DMS53 treated with DMSO at 0.1 percent for 48 hours (cell line): ENCODE data around the gene PTPRK.

Experiments
- DNase-seq: peaks from one replicate; lab custom pipeline; 2025; ENCODE audit not compliant: unreplicated experiment; lab: John Stamatoyannopoulos, UW

The PTPRK gene

DNA sequence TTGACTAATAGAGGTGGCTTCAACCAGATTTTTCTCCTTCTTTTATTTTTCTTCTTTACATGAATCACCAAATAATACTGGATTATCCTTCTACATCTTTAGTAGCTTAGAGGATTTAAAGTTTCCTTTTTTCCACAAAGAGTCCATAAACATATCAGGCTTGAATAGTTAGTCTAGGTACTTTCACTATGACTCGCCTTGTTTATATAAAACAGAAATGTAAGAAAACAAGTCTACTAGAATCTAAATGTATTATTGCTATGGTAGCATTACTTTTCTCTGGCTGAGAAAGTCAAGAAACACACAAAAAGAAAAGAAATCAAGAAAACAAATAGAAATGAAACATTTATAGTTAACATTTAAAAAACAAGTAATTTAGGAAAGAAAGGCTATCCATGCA is 215.2 kb downstream of the PTPRK start:
- DNase-seq = no peak

DNA sequence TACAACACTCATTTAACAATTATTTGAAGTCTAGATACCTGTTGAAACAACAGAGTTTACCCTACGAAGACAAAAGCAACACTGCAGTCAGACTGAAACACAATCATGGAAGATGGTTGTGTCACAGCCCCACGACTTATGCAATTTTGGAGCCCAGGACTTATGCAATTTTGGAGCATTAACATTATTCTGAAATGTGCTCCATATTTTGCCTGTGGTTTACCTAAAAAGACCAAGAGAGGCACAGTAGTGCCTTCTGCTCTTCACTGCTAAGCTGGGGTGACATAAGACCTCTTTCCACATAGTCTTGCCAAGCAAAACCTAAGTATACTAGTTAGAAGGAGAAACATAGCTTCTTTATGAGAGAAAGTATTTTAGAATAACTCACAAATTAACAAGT is 216.5 kb downstream of the PTPRK start:
- DNase-seq = no peak

DNA sequence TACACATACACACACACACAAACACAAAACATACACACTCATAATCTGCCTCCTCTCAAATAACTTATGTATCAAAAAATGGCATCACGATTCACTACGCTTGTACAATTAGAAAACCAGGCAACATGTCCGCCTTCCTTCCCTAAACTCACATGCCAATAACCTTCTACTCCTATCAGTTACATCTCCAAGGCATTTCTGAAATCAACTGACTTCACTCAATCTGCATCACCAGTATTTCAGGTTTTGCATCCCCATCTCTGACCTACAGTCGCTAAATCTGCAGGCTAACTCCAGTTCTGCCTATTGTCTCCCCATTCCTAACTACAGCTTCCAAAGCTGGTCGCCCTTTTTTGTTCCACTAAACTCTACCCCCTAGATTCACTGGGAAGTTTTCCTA is 217.5 kb downstream of the PTPRK start:
- DNase-seq = no peak

DNA sequence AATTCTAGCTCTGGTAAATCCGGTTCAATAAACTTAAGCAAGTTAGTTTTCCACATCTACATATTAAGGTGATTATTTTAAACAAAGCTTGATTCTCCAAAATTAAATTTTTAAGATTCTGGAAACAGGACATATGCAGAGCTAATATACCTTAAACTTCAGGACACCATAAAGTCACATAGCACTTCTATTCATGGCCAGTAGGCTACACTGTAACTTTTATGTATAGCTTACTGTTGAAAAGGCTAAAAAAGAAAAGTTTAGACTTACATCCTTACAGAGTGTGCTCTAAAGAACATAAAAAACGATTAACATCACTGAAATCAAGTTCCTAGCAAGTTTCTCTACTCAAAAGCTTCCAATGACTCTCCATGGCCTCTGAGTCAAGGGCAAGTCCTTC is 224.7 kb downstream of the PTPRK start:
- DNase-seq = no peak

DNA sequence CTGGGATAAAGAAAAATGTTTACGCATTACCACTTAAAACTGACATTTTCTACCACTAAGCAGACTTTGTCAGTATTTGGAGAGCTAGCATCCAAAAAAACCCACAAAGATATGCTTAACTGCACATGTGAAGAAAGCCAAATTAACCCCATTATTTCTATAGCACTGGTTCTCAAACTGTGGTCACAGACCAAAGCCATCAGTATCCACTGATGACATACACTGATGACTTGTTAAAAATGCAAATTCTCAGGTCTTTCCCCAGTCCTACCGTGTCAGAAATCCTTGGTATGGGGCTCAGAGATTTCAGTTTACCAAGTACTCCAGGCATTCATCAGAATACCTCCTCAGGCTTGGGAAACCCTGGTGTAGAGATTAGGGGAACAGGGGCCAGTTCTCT is 230.2 kb downstream of the PTPRK start:
- DNase-seq = no peak

DNA sequence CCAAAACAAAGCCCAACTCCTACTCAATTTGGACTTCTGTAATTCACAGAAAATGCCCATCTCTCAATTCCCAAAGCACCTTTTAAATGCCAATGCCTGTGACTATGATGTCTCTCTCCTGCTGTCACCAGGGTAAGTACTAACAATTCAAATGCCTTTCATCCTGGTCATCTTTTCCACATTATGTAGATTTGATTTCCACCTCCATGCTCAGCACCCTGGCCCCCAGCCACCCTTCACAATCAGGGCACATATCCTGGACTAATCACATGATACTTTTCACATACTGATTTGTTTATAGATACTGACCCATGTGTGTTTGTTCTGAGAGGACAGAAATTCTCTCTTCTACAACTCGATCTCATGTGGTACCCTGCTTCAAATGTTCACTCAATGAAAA is 236.3 kb downstream of the PTPRK start:
- no peak for DNase-seq

DNA sequence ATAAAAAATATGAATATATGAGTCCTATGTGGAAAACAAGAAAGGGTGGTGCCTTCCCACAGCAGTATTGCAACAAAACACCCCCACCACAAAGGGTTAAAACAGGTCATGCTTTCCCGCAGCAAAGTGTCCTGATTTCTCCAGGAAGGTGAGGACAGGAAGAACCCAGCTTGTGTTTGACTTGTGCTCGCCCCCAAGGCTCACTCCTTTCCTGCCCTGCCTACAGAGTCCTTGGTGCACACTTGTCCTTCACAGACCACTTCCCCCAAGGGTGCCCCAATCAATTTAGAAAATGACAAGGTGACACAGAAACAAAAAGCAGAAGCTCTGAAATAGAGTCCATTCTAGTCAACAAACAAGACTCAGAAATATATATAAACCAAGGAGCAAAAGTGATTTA is 237.4 kb downstream of the PTPRK start:
- DNase-seq = no peak

DNA sequence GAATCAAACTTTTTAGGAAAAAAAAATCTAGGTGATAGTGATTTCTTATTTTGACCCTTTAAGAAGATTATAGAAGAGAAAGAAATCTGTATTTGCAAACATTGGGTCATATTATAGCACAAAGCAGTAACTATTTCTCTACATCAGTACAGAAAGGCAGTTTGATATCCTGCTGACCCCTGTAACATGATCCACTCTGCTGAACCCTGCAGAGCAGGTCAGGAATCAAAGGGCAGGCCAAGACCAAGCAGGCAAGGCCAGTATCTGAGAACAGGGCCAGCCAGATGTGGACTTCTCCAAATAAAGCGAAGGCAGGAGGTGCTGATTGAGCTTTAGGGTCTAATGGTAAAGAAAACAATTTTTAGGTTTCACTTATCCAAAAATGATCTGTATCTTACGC is 239.4 kb downstream of the PTPRK start:
- no peak for DNase-seq

DNA sequence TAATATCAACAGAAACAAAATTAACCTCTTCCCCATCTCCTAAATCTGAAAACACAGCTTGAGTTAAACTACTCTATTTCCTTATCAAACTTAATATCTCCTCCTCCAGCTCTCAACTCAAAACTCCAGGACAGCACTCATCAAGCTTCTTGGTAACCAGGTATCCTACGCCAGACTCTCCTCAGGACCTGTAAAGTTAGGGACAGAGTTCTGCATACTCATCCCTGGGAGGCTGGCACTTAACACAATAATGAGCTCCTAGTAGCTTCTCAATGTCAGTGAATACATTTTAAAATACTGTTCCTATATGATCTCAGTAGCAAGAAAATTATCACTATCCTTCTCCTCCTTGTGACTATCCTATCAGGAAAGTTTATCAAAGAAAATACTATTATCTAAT is 240.3 kb downstream of the PTPRK start:
- DNase-seq = no peak

DNA sequence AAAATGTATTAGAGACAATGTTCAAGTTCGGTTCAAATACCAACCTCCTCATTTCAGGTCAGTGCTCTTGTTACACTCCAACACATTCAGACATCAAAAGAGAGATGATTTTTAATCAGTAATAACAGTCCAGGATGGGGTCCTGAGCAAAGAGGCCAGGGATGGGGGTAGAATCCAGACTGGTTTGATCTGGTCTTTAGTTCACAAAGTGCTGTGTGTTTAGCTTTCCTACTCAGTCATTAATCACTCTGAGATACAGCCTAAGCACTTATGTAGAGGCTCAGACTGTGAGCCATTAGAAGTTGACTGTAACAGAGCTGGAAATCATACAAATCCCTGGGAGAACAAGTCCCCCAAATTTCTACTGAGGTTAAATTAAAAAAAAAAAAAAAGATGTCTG is 241.6 kb downstream of the PTPRK start:
- DNase-seq = no peak

DNA sequence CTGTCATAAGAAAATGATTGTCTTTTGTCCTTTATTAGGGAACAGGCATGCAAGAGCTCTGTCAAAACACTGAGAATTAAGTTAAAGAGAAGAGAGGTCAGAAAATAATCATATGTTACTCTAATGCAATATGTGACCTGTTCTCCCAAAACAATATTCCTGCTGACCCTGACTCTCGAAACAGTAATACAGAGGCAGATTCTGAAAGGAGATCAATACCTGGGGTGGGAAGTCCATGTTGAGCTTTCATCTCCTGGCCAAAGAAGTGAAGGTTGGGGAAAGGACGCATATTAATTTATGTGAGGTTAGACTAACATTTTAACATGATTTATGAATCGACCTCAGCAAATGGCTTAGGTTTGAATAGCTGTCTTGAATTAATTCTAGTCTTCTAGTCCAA is 243.0 kb downstream of the PTPRK start:
- no peak for DNase-seq

DNA sequence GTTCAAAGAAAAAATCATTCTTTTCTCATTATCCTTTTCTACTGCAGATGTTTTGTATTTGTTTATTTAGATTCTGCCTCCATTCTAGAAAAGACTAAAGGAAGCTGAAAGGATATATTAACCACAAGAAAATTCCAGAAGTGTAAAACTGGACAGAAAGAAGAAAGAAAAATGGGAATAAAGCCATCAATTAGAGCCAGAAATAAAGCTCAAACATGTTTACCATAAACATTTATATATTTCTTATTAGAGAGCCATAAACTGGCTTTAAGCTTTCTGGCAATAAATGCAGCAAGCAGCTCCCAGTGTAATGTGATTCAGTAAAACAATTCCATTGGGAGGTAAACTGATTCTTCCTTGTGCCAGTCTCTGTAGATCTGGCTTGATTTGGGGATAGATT is 244.1 kb downstream of the PTPRK start:
- DNase-seq = no peak

DNA sequence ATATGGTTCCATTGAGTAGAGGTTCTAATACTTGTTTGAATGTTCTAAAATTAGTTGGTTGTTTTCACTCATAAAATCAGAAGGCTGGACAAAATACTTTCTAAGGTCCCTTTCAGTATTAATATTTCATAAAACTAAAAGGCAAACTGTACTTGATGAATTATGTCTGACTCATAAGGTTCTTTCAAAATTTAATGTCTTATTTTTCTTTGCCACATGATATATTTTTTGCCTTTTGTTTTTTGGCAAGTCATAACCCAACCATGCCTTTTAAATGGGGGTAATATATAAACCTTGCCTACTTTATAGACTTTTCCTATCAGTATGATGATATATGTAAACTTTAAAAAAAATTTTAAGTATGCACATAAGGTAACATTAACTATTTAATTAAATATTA is 244.7 kb downstream of the PTPRK start:
- DNase-seq = no peak

DNA sequence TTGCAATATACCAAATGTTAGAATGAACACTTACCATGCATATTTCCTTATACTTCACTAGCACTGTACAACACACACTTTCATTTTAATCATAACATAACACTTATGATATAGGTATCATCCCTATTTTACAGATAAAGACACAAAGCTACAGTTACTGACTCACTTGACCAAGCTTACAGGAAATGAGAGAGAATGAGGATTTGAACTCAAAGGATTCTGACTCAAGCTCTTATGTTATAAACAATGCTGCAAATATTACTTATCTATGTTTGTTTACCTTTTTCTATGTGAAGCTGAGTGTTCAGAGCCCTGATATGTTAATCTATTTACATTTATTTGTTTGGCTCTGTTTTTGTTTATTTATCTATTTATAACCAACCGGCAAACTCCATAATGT is 245.4 kb downstream of the PTPRK start:
- peak; percentile 9 for DNase-seq

DNA sequence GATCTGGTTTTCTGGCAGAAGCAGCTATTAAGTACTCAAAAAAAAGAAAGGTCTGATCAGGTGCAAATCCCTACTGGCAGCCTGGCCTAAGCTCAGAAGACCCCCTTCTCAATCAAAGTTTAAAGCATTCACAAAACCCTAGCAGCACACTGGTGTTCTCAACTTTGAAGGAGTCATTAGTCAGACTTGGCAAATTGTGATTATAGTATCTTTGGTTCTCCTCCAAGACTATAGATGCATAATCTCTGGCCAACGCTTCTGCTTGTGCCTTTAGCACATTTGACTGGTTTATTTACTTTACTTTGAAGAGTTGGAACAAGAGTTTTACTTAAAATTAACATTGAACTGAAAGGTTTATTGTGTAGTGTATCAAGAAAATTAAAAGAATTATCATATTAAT is 248.9 kb downstream of the PTPRK start:
- no peak for DNase-seq

DNA sequence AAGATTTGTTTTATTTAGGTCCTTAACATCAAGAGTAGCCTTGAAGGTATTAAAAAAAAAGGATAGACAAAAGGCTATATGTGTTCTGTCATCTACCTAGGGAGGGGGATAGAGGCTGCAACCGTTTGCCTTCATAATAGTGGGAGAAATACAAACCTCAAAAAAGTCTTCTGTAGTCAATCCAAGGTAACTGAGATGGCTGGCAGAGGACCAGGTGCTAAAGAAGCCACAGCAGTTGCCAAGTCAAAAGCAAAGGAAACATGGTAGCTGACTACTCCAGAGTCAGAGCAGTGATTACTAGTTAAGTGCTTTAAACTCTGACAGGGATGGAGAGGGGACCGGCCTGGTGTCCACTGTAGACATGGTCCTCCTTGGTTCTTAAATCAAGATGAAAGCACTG is 249.4 kb downstream of the PTPRK start:
- no peak for DNase-seq

DNA sequence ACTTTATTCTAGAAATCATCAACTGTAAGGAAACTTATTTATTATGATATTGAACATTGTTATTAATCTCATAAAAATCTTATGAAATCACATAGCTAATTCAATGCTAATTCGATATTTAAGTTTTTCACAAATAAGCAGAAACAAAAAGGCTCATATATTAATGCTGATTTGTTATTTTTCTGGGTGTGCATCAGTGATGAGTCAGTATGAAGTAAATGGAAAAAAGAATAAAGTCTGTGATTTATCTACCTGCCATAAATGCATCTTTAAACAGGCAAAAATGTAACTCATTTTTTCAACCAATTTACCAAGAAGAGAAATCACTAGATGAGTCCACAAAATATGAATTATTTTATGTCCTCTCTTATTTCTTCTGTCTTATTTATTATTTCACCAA is 253.5 kb downstream of the PTPRK start:
- DNase-seq = no peak

DNA sequence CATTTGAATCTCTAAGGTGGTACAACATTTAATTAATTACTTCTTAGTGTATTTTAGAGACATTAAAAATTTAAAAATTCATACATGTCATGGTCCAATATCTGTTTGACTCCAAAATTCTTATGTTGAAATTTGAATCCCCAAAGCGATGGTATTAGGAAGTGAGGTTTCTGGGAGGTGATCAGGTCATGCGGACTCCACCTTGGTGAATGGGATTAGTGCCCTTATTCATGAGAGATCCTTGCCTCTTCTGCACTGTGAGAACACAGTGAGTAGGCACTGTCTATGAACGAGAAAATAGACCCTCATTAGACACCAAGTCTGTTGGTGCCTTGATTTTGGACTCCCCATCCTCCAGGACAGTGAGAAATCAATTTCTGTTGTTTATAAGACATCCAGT is 254.7 kb downstream of the PTPRK start:
- DNase-seq = no peak

DNA sequence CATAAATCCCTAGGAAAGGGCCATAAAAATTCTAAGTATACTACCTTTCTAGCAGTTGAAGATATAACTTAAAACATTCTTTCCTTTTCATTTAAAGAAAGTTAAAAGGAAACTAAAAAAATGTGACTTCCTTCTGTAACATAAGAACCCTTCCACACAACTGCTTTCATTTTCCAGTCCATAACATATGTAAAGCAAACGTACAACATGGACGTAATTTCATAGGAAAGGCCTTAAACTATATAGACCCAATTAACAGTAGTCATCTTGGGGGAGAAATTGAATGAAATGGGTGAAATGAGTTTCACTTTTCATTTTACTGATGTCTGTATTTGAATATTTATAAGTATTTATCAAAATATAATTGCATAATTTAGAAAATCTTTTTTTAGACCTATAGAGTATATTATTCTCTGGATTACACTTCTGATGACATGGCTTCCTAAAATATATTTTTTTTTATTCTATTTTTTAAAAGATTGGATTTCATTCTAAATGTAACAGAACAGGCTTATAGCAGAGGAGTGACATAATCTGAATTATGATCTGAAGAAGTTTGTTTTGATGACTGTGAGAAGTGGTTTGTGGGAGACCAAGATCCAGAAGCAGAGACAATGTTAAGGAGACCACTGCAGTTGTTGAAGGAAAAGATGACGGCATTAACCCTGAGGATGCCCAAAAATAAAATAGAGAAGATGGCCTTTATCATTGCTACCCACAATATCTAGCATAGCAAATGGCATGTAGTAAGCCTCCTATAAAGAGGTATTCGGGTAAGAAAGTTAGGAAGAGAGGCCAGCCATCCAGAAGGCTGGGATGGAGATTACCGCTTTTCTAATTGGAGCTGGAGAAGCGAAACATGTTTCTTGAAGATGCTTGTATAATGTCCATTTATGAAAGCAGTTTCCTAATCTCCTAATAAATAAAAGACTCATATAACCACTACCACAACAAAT is 260.4 kb downstream of the PTPRK start:
- DNase-seq = no peak

DNA sequence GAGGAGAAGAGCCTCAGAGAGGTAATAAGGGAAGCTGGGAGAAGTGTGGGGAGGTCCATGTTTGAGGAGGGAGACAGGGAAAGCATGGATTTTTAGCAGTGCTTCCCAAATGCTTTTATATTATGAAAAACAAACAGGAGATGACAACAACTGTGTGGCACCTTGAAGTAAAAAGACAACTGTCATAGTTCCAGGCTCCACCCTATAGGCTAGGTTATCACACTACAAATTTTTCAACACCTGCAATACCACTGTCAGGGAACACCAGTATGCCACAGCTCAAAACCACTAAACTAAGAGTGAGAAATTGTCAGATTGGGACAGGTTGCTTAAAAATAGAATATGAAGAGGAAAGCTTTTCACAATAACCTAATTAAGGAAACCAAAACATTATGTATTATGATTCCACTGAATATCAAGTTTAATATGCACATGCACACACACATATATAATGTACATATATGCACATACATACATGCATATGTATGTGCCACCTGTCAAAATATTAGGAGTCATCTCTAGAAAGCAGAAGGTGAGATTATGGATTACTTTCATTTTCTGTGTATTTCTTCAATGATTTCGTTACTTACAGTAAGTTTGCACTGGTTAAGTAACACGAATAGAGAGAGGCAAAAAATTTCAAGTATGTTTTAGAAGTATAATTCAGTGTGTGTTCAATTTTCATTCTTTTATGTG is 261.2 kb downstream of the PTPRK start:
- DNase-seq = no peak

DNA sequence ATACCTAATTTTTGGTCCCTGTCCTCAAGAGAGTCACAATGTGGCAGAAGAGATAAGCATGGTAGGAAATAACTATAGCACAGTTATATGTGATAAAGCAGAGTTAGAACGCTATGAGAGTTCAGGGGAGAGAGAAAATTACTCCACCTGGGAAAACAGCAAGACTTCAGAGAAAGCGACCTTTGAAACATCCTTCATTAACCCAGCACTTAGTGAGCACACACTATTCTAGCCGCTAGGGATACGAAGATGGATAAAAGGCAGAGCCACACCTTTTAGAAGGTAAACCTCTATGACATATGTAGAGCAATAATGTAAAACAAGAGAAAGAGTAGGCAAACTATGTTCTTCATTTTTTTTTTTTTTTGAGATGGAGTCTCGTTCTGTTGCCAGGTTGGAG is 264.3 kb downstream of the PTPRK start:
- DNase-seq = no peak

DNA sequence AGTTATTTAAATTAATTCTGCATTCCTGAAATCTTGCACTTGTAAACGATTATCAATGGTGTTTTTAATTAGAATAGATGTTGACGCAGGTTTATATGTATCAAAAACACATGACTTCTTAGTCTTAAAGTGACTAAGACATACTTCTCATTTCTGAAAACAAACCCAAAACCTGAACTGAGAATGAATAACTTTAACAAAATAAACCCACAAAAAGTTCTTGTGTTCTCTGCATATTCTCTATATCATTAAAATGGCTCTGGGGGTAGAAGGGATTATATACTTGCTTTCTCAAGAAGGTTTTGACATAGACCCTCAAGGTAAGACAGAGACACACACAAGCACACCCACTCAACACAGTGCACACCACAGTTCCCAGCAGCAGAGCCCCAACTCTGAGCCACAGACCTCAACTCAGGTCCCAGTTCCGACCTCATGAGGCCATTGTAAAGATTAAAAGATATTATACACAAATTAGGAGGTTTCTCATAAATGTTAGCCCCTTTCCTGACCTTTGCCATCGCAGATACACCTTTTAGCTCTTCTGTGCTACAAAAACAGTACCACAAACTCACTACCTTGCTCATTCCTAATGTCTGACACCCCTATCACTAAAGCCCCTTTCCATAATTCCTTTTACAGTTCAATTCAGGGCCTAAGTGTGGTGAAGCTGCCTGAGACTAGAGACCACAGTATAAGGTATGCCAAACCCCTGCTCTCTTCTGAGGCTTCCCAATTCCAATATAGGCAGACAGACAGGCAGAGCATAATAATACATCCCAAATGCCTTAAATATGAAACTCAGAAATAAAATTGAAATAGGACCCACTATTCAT is 267.8 kb downstream of the PTPRK start:
- no peak for DNase-seq
